GM12878 (cell line): Measurements from ENCODE around the gene TAS2R60. TPM values are rescaled to one million over a fixed set of nuclear protein-coding genes. Genes with fewer than 3 reads are reported as not detected.

Source experiments
- ATAC-seq: fragments of 200-7000 bp; cut with Tn5 transposase; 3 replicates; pipeline ENCODE4 v1.9.1; 2020; ENCODE audit warnings: mild to moderate bottlenecking, moderate library complexity
- BruUV-seq: library from RNA; stranded (reverse); fragments of 400-500 nt; replicated peaks from 2 replicates; lab custom pipeline; 2021; lab: Mats Ljungman, UMichigan
- CTCF ChIA-PET: fragments of 300-600 bp; sonication (Branson Sonifier 250); formaldehyde crosslinking; extraction: SDS; loops from one replicate; lab custom pipeline; 2021; ENCODE audit warnings: inconsistent platforms; lab: Yijun Ruan, JAX
- POLR2A ChIA-PET: fragments of 350-600 bp; formaldehyde crosslinking; extraction: SDS; loops from one replicate; lab custom pipeline; 2021; ENCODE audit warnings: inconsistent platforms; lab: Charles Lee
- RAD21 ChIA-PET: fragments of 300-600 bp; sonication (Branson Sonifier 250); formaldehyde crosslinking; loops from one replicate; lab custom pipeline; 2023; ENCODE audit warnings: antibody characterized with exemption; ENCODE audit not compliant: unreplicated experiment; lab: Charles Lee
- SMC1A ChIA-PET: fragments of 300-600 bp; sonication (Branson Sonifier 250); formaldehyde crosslinking; loops from one replicate; lab custom pipeline; 2023; ENCODE audit not compliant: unreplicated experiment, uncharacterized antibody; lab: Charles Lee
- DNase-seq: peaks from one replicate; pipeline ENCODE4 v3.0.0-alpha.2; 2011; ENCODE audit warnings: low read depth, low spot score
- FAIRE-seq: peaks from 3 replicates; lab custom pipeline; 2011; peaks lifted over from hg19 to GRCh38; lab: Jason Lieb, UNC
- H2AFZ ChIP-seq: 2 replicates; pipeline ENCODE4 v1.6.0; 2011; ENCODE audit warnings: low read depth, low read length, control low read depth; ENCODE audit not compliant: control insufficient read depth
- H3K27ac ChIP-seq: 2 replicates; pipeline ENCODE4 v1.5.1; 2011; ENCODE audit warnings: control low read depth; ENCODE audit not compliant: control insufficient read depth, insufficient read depth
- H3K27me3 ChIP-seq, 2 experiments: replicated peaks in 1 of 2; 2 replicates each; pipeline versions ENCODE4 v1.6.0 to v1.6.1; 2011; ENCODE audit warnings: low read length in 1 of 2; ENCODE audit not compliant: control insufficient read depth in 2 of 2, insufficient read depth in 2 of 2
- H3K36me3 ChIP-seq, 2 experiments: 2 replicates each; pipeline ENCODE4 v1.5.1; 2011; ENCODE audit warnings: low read length in 1 of 2; ENCODE audit not compliant: control insufficient read depth in 2 of 2, insufficient read depth in 2 of 2
- H3K4me1 ChIP-seq: 2 replicates; pipeline ENCODE4 v1.6.1; 2011; ENCODE audit warnings: mild to moderate bottlenecking, low read length, moderate library complexity, mixed read lengths; ENCODE audit not compliant: control insufficient read depth, insufficient read depth
- H3K4me2 ChIP-seq: 2 replicates; pipeline ENCODE4 v1.6.0; 2011; ENCODE audit warnings: control low read depth; ENCODE audit not compliant: control insufficient read depth, insufficient read depth
- H3K4me3 ChIP-seq: fragments of 200-600 bp; sonication (generic); 2 replicates; pipeline ENCODE4 v1.5.1; 2016
- H3K79me2 ChIP-seq: 2 replicates; pipeline ENCODE4 v1.6.0; 2011; ENCODE audit warnings: low read length; ENCODE audit not compliant: control insufficient read depth, insufficient read depth
- H3K9ac ChIP-seq: 2 replicates; pipeline ENCODE4 v1.8.0; 2011; ENCODE audit warnings: low read length, control low read depth, mixed read lengths; ENCODE audit not compliant: control insufficient read depth, insufficient read depth
- H3K9me3 ChIP-seq: replicated peaks from 3 replicates; pipeline ENCODE4 v1.5.1; 2011; ENCODE audit warnings: mild to moderate bottlenecking, low read length; ENCODE audit not compliant: control insufficient read depth, insufficient read depth
- H4K20me1 ChIP-seq: 2 replicates; pipeline ENCODE4 v1.6.0; 2011; ENCODE audit not compliant: control insufficient read depth, insufficient read depth
- CEBPB ChIP-seq, 2 experiments: fragments of 150-350 bp in 1 of 2; IDR thresholded peaks; 2 replicates each; pipeline ENCODE4 v1.6.1; 2012 to 2014; ENCODE audit warnings: low read depth in 2 of 2, low read length in 2 of 2, borderline replicate concordance in 1 of 2, inconsistent platforms in 1 of 2
- HDAC6 ChIP-seq: fragments of 200-600 bp; sonication (generic); IDR thresholded peaks from one replicate; pipeline ENCODE4 v1.8.0; 2017; ENCODE audit warnings: antibody characterized with exemption; ENCODE audit not compliant: unreplicated experiment
- RAD21 ChIP-seq: IDR thresholded peaks from 2 replicates; pipeline ENCODE4 v1.6.1; 2011; ENCODE audit warnings: mild to moderate bottlenecking, low read depth, low read length, moderate library complexity; ENCODE audit not compliant: insufficient read depth
- WGBS: methylation state at CpG from one replicate; pipeline ENCODE4 v1.1.6; 2016; ENCODE audit warnings: low lambda C conversion rate; ENCODE audit not compliant: insufficient replicate concordance, insufficient coverage; ENCODE audit errors: missing lambda C conversion rate; 5-methylcytosine and 5-hydroxymethylcytosine counted together
- in situ Hi-C: fragments of 300-500 bp; cut with MboI; formaldehyde crosslinking; loops from 9 replicates; pipeline ENCODE4 v1.14.3; 2018; ENCODE audit warnings: mixed read lengths
- intact Hi-C: fragments of 100-400 bp; cut with micrococcal nuclease; formaldehyde crosslinking; loops from one replicate; pipeline ENCODE4 v1.14.2; 2022; ENCODE audit not compliant: unreplicated experiment
- polyA plus RNA-seq, 11 experiments: library from polyadenylated mRNA; depleted of rRNA in 4 of 11; unstranded in 6 of 11; stranded (reverse) in 5 of 11; fragments of >200 nt; fragmentation: Nextera tagmentation in 4 of 11; fragmentation: Illumina TruSeq in 1 of 11; extraction: Ambion mirVana in 4 of 11; extraction: Trizol in 1 of 11; gene quantifications; 1 replicate in 1 of 11; 2 replicates in 10 of 11; pipeline versions ENCODE4 v1.2.1 to v1.2.3, GENCODE V29; 2011 to 2016; ENCODE audit warnings: inconsistent platforms in 2 of 11, missing spikeins in 2 of 11, low read depth in 1 of 11
- total RNA-seq, 4 experiments: library from RNA; depleted of rRNA in 3 of 4; stranded (reverse); fragments of >200 nt in 3 of 4; fragmentation: Illumina TruSeq in 1 of 4; extraction: Trizol in 1 of 4; gene quantifications; 2 replicates each; pipeline versions ENCODE4 v1.2.1 to v1.2.3, GENCODE V29; 2013 to 2021
- TF ChIP-seq, protein P1 (sequence below): fragments of 450-650 bp; IDR thresholded peaks from 2 replicates; pipeline ENCODE4 v1.6.1; 2018; ENCODE audit warnings: borderline replicate concordance, mild to moderate bottlenecking; ENCODE audit not compliant: partially characterized antibody

The TAS2R60 gene
- total and polyA plus RNA-seq, 10 of the 15 experiments (the other 5 are each of a cell fraction or from before 2014, with no cell fraction given): not detected

- POLR2A ChIA-PET: no interaction called here
- ATAC-seq: no peak
- intact Hi-C loops: no loop called here
Measured at GRCh38 chr7:143492799-143493739, 49.8 kb downstream of the TAS2R60 start.

More at GRCh38 chr7:143492799-143493739, 49.8 kb downstream of the TAS2R60 start:
- H4K20me1 ChIP-seq: no peaks in the 10 kb centered on the region
- H3K4me3 ChIP-seq: no peak overlapping the region
- no peaks in the 10 kb centered on the region for H3K9me3 ChIP-seq
- no peak overlapping the region for H3K27ac ChIP-seq
- FAIRE-seq (no peak), DNase-seq (no peak)
- H3K79me2 ChIP-seq: no peaks in the 10 kb centered on the region
- ChIA-PET RAD21 (no interaction called here), CTCF (no interaction called here), SMC1A (interaction anchor here (0.6 to 1.9 kb wide), 2 partner anchors 9 to 635 kb away, joined by 3 to 6 read pairs; no protein-coding TSS in a partner anchor)
- in situ Hi-C loops: no loop called here
- TF ChIP-seq, protein P1, sequence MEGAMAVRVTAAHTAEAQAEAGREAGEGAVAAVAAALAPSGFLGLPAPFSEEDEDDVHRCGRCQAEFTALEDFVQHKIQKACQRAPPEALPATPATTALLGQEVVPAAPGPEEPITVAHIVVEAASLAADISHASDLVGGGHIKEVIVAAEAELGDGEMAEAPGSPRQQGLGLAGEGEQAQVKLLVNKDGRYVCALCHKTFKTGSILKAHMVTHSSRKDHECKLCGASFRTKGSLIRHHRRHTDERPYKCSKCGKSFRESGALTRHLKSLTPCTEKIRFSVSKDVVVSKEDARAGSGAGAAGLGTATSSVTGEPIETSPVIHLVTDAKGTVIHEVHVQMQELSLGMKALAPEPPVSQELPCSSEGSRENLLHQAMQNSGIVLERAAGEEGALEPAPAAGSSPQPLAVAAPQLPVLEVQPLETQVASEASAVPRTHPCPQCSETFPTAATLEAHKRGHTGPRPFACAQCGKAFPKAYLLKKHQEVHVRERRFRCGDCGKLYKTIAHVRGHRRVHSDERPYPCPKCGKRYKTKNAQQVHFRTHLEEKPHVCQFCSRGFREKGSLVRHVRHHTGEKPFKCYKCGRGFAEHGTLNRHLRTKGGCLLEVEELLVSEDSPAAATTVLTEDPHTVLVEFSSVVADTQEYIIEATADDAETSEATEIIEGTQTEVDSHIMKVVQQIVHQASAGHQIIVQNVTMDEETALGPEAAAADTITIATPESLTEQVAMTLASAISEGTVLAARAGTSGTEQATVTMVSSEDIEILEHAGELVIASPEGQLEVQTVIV: no peak
- no peak for TF ChIP-seq HDAC6
- TF ChIP-seq RAD21: no peak
- no peak for TF ChIP-seq CEBPB (IDR thresholded peaks at IDR 0.05; ENCODE audit: borderline replicate concordance in 1 of 2, low read depth in 2 of 2, low read length in 2 of 2)
- no peak overlapping the region for H2AFZ ChIP-seq
- no peaks in the 10 kb centered on the region for H3K4me1 ChIP-seq
- H3K36me3 ChIP-seq: no peaks in the 10 kb centered on the region
- no peak overlapping the region for H3K4me2 ChIP-seq
- no TSS peak for BruUV-seq
- WGBS: 29% methylated on average over 6 of the region's 6 CpGs
- no peaks in the 10 kb centered on the region; a peak in 1 of 4 replicates for H3K27me3 ChIP-seq
- no peak overlapping the region for H3K9ac ChIP-seq
